GM18526 (cell line): ENCODE measurements around the gene SLC39A3.

Experiments used
- POLR2A ChIP-seq: IDR thresholded peaks from 3 replicates; pipeline ENCODE4 v1.6.1; 2011; ENCODE audit not compliant: insufficient read length; ENCODE audit errors: extremely low read depth

Gene SLC39A3, protein sequence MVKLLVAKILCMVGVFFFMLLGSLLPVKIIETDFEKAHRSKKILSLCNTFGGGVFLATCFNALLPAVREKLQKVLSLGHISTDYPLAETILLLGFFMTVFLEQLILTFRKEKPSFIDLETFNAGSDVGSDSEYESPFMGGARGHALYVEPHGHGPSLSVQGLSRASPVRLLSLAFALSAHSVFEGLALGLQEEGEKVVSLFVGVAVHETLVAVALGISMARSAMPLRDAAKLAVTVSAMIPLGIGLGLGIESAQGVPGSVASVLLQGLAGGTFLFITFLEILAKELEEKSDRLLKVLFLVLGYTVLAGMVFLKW

DNA sequence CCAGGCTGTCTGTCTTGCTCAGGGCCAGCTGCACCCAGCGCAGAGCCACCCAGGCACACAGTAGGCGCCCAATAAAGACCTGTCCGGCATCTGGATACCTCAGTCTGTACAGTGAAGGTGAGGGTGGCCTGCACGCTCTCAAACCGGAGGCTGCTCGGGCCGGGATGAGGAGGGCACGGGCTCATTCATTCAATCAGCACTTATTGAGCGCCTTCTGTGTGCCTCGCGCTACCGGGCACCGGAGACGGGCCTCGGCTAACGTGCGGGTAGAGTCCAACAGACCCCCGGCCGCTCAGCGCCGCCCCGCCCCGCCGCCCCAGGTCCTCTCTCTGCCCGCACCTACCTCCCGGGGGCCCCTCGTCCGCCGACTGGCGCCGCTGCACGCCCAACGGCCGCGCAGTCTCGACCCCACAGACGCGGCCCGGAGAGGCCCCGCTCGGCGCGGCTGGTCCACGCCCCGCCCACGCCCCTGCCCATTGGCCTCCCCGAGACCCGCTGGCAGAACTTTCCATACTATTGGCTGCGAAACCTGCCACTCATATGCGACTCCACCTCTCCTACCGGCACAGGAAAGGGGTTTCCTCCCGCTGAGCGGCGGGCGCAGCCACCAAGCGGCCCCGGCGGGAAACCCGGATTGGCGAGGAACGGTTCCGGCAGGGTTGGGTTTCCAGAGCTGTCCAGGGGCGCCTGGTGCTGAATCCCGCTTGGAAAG lies at the start of gene SLC39A3:
Gene SLC39A3 (minus strand): TSS at position 416 of the 712 bp plus-strand sequence. CDS start 2,760 bp downstream, outside the sequence.
- peak; percentile 69 for TF ChIP-seq POLR2A

DNA sequence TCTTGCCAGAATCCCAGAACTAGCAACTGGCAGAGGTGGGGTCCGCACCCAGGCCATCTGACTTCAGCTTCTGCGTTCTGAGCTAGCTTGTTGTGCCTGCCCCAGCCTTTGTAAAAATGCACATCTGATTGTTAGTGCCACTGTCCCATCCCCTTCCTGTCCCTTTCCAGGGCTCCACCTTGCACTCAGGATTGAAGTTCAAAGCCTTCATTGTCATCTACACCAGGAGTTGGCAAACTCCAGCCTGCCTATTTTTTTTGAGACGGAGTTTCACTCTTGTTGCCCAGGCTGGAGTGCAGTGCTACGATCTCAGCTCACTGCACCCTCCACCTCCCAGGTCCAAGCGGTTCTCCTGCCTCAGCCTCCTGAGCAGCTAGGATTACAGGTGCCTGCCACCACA lies 48.4 kb upstream of the SLC39A3 start:
- no peak for TF ChIP-seq POLR2A

DNA sequence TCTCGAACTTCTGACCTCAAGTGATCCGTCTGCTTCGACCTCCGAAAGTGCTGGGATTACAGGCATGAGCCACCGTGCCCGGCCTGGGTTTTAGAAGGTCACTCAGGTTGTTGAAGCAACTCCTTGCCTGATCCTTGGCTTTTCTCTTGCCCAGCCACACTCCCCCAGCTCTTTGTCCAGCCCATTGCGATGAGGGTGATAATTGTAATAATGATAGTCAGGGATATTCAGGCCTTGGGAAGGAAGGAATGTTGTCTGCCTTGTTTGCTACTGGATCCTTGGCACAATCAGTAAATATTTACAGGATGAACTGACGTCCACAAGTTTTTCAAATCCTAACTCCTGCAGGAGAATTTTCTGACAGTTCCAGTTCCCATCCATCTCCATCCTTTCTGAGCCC lies 47.3 kb upstream of the SLC39A3 start:
- TF ChIP-seq POLR2A: no peak

DNA sequence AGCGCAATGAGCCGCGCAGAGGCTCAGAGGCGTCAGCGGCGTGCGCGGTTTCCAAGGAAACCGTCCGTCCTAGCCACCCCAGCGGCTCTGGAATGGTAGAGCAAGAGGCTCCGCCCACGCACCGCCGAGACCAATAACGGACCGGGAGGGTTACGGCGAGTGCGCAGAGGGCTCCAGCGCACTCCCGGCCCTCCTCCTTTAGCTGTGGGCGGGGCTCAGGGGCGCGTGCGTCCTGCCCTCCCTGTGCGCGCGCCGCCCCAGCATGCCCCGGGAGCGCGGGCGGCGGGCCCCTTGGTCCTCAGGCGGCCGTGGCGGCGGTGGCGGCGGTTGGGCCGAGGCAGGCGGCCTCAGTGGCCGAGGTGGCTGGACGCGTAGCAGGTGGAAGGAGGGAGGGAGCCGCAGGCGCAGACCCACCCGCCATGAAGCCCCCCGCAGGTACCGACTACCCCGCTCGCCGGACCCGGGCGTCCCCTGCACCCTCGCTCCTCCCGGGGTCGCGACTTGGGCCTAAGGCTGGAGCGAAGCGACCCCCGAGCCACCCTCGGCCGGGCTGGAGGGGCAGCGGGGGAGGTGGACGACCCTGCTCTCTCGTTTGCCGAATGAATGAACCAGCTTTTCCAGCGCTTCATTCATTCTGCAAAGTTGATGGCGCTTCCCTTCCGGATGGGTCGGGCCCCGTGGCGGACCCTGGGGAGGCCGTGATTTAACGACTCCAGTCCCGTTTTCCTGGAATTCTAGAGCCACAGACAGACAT lies 45.6 kb upstream of the SLC39A3 start, which contains the start of gene THOP1:
Gene THOP1 (plus strand): TSS at position 260 of the 754 bp plus-strand sequence. CDS start 160 bp downstream, at position 420.
- peak; percentile 93 for TF ChIP-seq POLR2A

DNA sequence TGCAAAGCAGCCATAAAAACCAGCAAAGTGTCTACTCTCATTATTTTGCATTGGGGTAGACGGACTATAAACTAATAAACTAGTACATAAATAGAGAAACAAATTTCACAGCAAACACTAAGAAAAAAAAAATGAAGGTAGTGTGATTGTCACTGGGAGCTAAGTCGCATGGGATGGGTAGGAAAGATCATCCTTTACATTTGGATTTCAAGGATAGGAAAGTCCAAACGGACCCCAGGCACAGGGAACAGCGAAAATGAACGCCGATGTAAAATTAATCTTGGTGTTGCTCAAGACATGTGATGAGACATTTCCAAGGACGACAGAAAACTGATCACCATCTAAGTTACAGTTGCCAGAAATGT lies 43.9 kb upstream of the SLC39A3 start:
- no peak for TF ChIP-seq POLR2A

DNA sequence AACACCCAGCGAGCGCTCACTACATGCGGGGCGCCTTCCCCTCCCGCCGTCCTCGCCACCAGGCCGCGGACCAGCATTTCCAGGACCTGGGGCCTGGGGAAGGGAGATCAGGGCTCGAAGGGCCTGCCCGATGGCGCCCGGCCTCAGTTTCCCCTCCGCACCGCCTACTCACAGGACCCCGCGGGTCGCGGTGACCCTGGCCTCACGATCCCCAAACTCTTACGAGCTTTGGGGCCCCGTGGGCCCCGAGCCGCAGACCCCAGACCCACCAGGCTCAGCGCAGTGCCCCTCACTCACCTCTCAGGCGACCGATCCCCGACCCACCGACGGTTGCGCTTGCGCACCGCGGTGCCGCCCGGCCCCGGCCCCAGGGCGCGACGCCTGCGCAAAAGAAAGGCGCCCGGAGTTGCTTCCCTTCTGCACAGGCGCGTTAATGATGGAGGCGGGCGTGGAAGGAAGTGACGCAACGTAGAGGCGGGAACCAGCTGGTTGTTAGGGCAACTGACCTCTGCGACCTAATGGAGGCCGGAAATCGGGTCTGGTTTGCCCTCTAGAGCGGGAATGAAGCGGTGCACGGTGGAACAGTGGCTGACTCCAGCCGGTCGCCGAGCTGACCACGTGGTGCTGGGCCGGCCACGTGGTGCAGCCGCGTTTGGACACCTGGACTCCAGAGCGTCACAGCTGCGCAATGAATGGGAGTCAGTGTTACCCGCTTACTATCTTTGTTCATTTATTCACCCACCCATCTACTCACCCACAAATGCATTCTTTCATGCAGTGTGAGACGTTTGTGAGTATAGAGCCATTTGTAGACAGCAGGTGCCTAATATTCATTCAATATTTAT lies 43.3 kb upstream of the SLC39A3 start, which contains the start of gene SGTA:
Gene SGTA (minus strand): TSS at position 338 of the 845 bp plus-strand sequence. CDS start 14,205 bp downstream, outside the sequence.
- peak; percentile 84 for TF ChIP-seq POLR2A

DNA sequence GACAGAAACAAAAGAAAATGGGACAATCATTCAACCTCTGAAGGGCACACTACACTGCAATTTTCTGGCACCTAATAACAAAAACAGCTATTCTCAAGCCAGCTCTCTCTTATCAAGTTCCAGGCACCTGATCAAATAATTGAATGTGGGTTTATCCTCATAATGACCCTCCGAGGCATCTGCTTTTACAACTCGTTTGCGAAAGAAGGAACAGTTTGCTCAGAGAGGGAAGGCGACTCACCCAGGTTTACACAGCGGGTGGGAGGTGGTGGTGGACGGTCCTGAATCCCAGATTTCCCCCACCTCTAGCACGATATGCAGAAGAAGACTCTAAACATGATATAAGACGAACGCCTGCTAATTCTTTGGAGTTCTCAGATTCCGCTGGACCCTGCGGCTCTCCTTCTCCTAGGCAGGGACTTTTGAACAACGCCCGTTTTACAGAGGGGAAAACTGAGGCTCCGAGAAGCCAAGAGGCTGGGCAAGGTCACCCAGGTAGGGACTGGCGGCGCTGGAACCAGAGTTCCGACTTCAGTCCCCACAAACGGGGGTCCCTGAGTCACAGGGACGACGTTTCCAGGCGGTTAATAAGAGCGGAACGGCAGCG lies 42.6 kb upstream of the SLC39A3 start:
- no peak for TF ChIP-seq POLR2A

DNA sequence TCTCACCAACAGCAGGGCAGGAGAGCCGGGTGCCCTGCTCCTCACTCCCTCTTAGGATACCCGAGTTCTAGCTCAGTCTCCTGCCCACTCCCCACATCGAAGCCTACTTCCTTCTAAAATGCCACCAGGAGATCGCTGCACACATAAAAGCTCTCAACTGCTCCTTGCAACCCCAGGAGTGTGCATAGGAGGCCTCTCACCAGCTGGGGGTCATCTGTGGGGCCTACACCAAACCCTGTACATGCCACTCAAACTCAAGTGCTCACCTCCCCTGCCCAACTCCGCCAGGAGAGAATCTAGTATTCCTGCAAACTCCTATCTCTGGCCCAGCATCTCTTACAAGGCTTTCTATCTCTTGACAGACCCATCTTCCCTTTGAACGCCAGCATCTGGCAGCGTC lies 40.5 kb upstream of the SLC39A3 start:
- no peak for TF ChIP-seq POLR2A

DNA sequence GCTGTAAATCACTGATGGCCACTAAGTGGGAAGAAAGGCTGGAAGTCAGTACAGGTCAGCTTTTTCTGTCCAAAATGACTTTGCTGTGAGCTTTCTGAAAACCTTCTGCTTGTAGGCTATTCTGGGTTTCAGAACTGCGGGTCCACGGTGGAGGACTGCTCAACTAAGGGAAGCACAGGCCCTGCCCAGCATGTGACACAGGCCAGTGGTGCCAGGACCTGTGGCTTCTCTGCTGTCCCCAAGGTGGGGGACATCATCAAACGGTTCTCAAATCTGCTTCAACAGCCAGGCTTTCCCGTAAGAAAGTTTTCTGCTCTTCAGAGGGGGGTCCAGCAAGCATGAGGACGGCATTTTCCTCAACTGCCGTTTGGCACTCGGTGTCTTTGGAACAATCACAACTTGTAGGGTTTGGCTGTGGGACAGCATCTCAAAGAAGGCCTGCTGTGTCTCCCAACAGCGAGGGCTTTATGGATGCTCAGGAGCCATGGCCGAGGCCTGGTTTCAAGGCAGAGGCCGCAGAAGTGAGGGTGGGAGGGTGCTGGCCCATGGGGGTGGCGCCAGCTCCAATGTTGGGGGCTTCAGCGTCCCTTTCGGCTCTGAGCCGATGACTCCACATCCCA lies 39.4 kb upstream of the SLC39A3 start:
- no peak for TF ChIP-seq POLR2A

DNA sequence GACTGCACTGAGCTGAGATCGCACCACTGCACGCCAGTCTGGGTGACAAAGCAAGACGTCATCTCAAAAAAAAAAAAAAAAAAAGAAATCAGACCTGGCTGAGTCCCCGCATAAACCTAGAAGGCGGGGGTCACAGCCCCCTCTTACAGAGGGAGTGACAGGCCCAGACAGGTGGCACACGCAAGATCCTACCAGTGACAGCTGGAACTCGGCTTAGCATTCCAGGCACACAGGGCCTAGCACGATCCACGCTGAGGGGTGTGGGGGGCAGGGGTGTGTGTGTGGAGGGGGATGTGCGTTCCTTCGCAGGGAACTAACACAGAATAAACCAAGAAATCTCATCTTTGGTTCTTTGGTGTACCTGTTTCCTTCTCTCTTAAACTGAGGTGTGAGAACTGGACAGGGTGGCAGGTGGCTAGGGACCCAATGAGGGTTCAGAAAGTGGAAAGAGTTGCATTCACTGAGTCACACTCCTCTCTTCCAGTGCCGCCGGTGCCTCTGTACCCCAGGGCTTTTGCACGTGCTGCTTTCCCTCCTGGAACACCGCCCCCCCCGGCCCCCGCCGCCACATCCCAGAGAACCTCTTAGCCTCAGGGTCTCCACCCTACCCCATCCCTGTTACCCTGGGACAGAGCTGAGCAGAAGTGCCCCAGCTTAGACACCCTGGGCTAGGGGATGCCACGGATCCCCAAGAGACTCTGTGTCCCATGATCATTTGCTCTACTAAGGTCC lies 38.3 kb upstream of the SLC39A3 start:
- no peak for TF ChIP-seq POLR2A

DNA sequence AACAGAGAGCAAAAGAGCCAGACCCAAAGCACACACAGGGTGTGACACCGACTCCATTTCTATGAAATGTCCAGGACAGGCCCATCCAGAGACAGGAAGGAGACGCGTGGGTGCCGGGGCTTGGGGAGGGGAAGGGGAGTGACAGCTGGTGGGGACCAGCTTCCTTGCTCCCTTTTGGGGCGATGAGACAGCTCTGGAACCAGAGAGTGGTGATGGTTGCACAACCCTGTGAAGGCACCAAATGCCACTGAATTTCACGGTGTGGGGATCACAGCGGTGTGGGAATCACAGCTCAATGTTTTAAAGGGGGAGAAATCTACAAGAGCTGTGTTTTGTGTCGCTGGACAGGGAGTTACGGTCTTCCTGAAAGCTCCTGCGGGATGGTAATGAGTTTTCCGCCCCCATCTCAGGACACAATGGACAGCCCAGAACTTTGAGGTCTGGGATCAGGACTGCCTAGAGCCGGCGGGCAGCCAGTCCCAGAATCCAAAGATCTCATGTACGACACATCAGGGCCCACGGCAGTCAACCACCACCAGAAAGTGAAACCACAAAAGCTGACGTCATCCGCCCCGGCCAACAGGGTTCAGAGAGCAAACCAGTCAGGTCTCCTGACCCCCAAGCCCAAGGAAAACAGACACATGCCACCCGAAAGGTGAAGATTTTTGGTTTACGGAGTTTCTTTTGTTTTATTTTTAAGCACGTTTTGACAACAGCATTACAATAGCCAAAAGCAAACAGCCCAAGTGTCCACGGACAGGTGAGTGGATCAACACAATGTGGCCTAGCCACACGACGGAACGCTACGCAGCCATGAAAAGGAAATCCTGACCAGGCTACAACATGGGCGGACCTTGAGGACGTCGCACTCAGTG lies 36.0 kb upstream of the SLC39A3 start:
- no peak for TF ChIP-seq POLR2A

DNA sequence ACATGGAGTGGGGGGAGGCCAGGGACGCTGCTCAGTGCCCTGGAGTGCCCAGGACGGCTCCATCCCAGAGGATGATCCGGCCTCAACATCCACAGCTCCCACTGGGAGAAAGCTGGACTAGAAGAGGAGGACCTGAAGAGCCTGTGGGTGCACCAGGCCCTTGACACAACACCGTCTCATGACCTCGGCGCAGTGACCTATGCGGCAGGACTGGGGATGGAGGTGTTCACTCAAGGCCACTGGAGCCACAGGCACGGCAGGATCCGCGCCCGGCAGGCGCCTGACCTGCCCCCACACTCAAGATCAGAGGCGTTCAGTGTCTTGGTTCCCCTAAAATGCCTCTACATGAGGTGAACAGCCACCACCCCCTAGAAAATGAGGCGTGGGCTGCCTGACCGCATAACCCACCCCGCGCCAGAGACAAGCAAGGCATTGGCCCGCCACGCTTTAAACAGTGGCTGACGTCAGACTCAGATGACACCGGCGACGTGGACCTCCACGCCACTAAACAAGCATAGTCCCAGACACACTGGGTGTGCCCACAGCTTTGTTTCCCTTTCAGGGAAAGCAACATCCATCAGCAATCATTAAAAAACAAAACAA lies 35.2 kb upstream of the SLC39A3 start:
- no peak for TF ChIP-seq POLR2A

DNA sequence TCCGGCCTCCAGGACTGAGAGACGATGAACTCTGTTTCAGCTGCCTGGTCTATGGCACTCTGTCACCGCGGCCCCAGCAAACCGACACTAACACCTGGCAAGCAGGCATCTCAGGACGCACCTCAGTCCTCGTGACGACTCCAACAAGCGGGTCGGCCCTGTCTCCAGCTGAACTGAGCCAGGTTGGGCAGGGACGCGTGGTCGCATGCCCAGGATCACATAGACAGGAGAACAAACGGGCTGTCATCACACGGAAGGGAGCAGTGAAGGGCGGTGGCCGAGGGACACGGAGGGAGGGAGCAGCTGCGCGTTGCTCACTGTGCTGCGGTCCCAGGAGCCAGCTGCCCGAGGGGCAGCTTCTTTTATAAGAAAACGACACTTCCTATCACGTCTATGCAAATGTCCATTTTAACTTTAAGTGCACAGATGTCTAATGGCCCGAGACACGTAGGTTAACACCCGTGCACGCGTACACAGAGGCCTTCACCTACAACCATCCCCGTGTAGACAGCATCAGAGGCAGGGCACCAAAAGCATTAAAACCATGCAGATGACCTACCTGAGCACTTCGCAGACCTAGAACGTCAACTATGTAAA lies 34.4 kb upstream of the SLC39A3 start:
- no peak for TF ChIP-seq POLR2A
